Measurements from ENCODE around the gene CARD16.

CARD16 gene

DNA sequence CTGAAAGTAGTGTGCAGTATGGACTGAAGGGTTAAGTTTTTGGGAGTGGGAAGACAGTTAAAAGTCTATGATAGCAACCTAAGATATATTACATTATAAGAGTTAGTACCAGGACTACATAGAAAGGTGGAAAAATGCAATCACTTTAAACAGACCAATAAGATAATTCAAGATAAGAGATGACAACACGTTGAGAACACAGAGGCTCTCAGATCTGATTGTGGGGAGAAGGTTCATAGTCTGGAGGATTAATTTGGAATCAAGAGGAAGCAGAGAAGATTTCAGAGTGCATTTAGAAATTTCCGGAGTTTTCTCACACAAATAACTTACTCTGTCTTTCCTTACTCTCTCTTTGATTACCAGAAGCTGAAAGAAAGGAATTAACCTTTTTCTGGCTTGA is 22.6 kb downstream of the CARD16 start:
- Histone ChIP-seq H3K27me3 (ENCODE audit: control insufficient read depth, insufficient read depth, low read length) (no peaks in the 10 kb centered on the region), H3K4me3 (ENCODE audit: low read depth, low read length) (no peak overlapping the region), H3K27ac (ENCODE audit: low read depth, low read length) (no peak overlapping the region), H3K36me3 (ENCODE audit: control insufficient read depth, insufficient read depth, low read length) (no peaks in the 10 kb centered on the region), H3K4me1 (ENCODE audit: control insufficient read depth, insufficient read depth, low read length) (no peaks in the 10 kb centered on the region), H3K9ac (ENCODE audit: low read depth, low read length) (no peak overlapping the region), H3K9me3 (ENCODE audit: control insufficient read depth, insufficient read depth, low read length) (no peaks in the 10 kb centered on the region)

- no peak overlapping the region for H3K9ac ChIP-seq (ENCODE audit: low read depth, low read length)
- no peaks in the 10 kb centered on the region for H3K9me3 ChIP-seq (ENCODE audit: control insufficient read depth, insufficient read depth, low read length)
- H3K27ac ChIP-seq (ENCODE audit: low read depth, low read length), result no peak overlapping the region
- no peaks in the 10 kb centered on the region; the same call in 1 of the 2 replicates for H3K4me1 ChIP-seq (ENCODE audit: control insufficient read depth, insufficient read depth, low read length)
- H3K4me3 ChIP-seq (ENCODE audit: low read depth, low read length), result no peak overlapping the region
- H3K36me3 ChIP-seq (ENCODE audit: control insufficient read depth, insufficient read depth, low read length), result no peaks in the 10 kb centered on the region
- no peaks in the 10 kb centered on the region for H3K27me3 ChIP-seq (ENCODE audit: control insufficient read depth, insufficient read depth, low read length)
Measured at GRCh38 chr11:105007463-105007862, 37.7 kb downstream of the CARD16 start.

- H3K27me3 ChIP-seq (ENCODE audit: control insufficient read depth, insufficient read depth, low read length), result no peaks in the 10 kb centered on the region
- no peak overlapping the region for H3K9ac ChIP-seq (ENCODE audit: low read depth, low read length)
- no peaks in the 10 kb centered on the region for H3K9me3 ChIP-seq (ENCODE audit: control insufficient read depth, insufficient read depth, low read length)
- no peaks in the 10 kb centered on the region; the same call in 1 of the 2 replicates for H3K4me1 ChIP-seq (ENCODE audit: control insufficient read depth, insufficient read depth, low read length)
- no peak overlapping the region for H3K27ac ChIP-seq (ENCODE audit: low read depth, low read length)
- no peak overlapping the region for H3K4me3 ChIP-seq (ENCODE audit: low read depth, low read length)
- no peaks in the 10 kb centered on the region for H3K36me3 ChIP-seq (ENCODE audit: control insufficient read depth, insufficient read depth, low read length)
Measured at GRCh38 chr11:105005451-105005845, 39.7 kb downstream of the CARD16 start.

- no peaks in the 10 kb centered on the region for H3K27me3 ChIP-seq (ENCODE audit: control insufficient read depth, insufficient read depth, low read length)
- H3K4me3 ChIP-seq (ENCODE audit: low read depth, low read length), result no peak overlapping the region
- no peak overlapping the region for H3K27ac ChIP-seq (ENCODE audit: low read depth, low read length)
- H3K36me3 ChIP-seq (ENCODE audit: control insufficient read depth, insufficient read depth, low read length), result no peaks in the 10 kb centered on the region
- H3K9me3 ChIP-seq (ENCODE audit: control insufficient read depth, insufficient read depth, low read length), result no peaks in the 10 kb centered on the region
- no peaks in the 10 kb centered on the region; the same call in 1 of the 2 replicates for H3K4me1 ChIP-seq (ENCODE audit: control insufficient read depth, insufficient read depth, low read length)
- H3K9ac ChIP-seq (ENCODE audit: low read depth, low read length), result no peak overlapping the region
Measured at GRCh38 chr11:105004021-105004420, 41.1 kb downstream of the CARD16 start.

DNA sequence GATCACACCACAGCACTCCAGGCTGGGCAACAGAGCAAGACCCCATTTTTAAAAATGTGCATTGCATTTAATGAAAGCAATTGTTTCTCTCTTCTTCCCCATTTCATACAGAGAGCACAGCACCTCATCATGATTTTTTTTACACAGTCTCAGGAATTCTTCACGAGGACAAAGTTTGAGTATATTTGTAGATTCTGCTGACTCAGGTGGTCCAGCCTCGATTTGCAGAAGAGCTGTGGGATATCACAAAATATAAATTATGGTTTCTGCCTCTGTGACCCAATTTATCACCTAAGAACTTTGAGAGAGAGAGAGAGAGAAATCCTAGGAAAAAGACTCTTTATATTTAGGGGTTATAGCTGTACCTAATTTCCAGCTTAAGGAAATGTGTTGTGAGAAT is 42.0 kb downstream of the CARD16 start:
- no peaks in the 10 kb centered on the region for H3K27me3 ChIP-seq (ENCODE audit: control insufficient read depth, insufficient read depth, low read length)
- H3K4me3 ChIP-seq (ENCODE audit: low read depth, low read length), result no peak overlapping the region
- H3K36me3 ChIP-seq (ENCODE audit: control insufficient read depth, insufficient read depth, low read length), result no peaks in the 10 kb centered on the region
- H3K27ac ChIP-seq (ENCODE audit: low read depth, low read length), result no peak overlapping the region
- H3K9me3 ChIP-seq (ENCODE audit: control insufficient read depth, insufficient read depth, low read length), result no peaks in the 10 kb centered on the region
- H3K4me1 ChIP-seq (ENCODE audit: control insufficient read depth, insufficient read depth, low read length), result no peaks in the 10 kb centered on the region; the same call in 1 of the 2 replicates
- no peak overlapping the region for H3K9ac ChIP-seq (ENCODE audit: low read depth, low read length)

GRCh38 chr11:105000797-105001196 is 44.3 kb downstream of the CARD16 start:
- no peak overlapping the region for H3K9ac ChIP-seq (ENCODE audit: low read depth, low read length)
- no peaks in the 10 kb centered on the region for H3K9me3 ChIP-seq (ENCODE audit: control insufficient read depth, insufficient read depth, low read length)
- no peaks in the 10 kb centered on the region; the same call in 1 of the 2 replicates for H3K4me1 ChIP-seq (ENCODE audit: control insufficient read depth, insufficient read depth, low read length)
- H3K36me3 ChIP-seq (ENCODE audit: control insufficient read depth, insufficient read depth, low read length), result no peaks in the 10 kb centered on the region
- no peaks in the 10 kb centered on the region for H3K27me3 ChIP-seq (ENCODE audit: control insufficient read depth, insufficient read depth, low read length)
- no peak overlapping the region for H3K4me3 ChIP-seq (ENCODE audit: low read depth, low read length)
- H3K27ac ChIP-seq (ENCODE audit: low read depth, low read length), result no peak overlapping the region

GRCh38 chr11:105000167-105000566 is 45.0 kb downstream of the CARD16 start:
- no peaks in the 10 kb centered on the region for H3K9me3 ChIP-seq (ENCODE audit: control insufficient read depth, insufficient read depth, low read length)
- H3K9ac ChIP-seq (ENCODE audit: low read depth, low read length), result no peak overlapping the region
- no peak overlapping the region for H3K27ac ChIP-seq (ENCODE audit: low read depth, low read length)
- H3K4me3 ChIP-seq (ENCODE audit: low read depth, low read length), result no peak overlapping the region
- no peaks in the 10 kb centered on the region for H3K36me3 ChIP-seq (ENCODE audit: control insufficient read depth, insufficient read depth, low read length)
- H3K4me1 ChIP-seq (ENCODE audit: control insufficient read depth, insufficient read depth, low read length), result no peaks in the 10 kb centered on the region; the same call in 1 of the 2 replicates
- no peaks in the 10 kb centered on the region for H3K27me3 ChIP-seq (ENCODE audit: control insufficient read depth, insufficient read depth, low read length)

DNA sequence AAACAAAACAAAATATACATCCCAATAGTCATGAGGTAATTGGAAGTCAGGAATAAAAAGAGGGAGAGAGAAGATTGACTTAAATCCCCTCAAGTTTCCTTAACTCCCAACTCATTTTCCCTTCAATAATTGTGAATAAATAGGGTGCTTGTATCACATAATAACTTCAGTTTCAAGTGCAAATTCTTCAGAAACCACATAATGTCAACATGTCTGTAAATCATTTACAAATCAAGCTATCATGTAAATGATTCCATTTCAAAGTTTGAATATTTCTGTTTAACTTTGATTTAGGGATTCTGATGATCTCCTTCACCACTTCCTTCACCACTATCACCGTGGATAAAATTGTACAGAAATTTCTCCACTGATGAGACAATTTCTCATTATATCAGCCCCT is 45.4 kb downstream of the CARD16 start:
- Histone ChIP-seq H3K36me3 (ENCODE audit: control insufficient read depth, insufficient read depth, low read length) (no peaks in the 10 kb centered on the region), H3K4me1 (ENCODE audit: control insufficient read depth, insufficient read depth, low read length) (no peaks in the 10 kb centered on the region)

DNA sequence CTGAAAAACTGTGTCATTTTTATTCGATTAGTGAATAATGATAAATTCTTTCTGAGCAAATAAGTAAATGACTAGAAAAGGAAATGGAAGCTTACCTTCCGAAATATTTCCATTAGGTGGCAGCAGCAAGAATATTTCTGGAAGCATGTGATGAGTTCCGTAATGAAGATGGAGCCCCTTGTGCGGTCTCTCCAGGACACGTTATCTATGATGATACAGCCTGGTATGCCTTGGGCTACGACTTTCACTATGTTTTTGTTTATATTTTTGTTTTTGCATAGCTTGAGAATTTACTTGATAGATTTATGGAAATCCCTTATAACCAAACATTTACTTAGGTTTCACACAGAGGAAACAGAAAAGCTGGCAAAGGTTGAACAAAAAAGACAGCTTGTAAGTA is 47.8 kb downstream of the CARD16 start:
- no peak overlapping the region for H3K27ac ChIP-seq (ENCODE audit: low read depth, low read length)
- no peaks in the 10 kb centered on the region for H3K27me3 ChIP-seq (ENCODE audit: control insufficient read depth, insufficient read depth, low read length)
- no peak overlapping the region for H3K4me3 ChIP-seq (ENCODE audit: low read depth, low read length)
- H3K9me3 ChIP-seq (ENCODE audit: control insufficient read depth, insufficient read depth, low read length), result no peaks in the 10 kb centered on the region
- H3K36me3 ChIP-seq (ENCODE audit: control insufficient read depth, insufficient read depth, low read length), result no peaks in the 10 kb centered on the region
- no peaks in the 10 kb centered on the region for H3K4me1 ChIP-seq (ENCODE audit: control insufficient read depth, insufficient read depth, low read length)
- no peak overlapping the region for H3K9ac ChIP-seq (ENCODE audit: low read depth, low read length)

More for the DNA sequence above, 45.4 kb downstream of the CARD16 start:
- Histone ChIP-seq H3K9ac (ENCODE audit: low read depth, low read length) (no peak overlapping the region), H3K4me3 (ENCODE audit: low read depth, low read length) (no peak overlapping the region), H3K27ac (ENCODE audit: low read depth, low read length) (no peak overlapping the region), H3K9me3 (ENCODE audit: control insufficient read depth, insufficient read depth, low read length) (no peaks in the 10 kb centered on the region), H3K27me3 (ENCODE audit: control insufficient read depth, insufficient read depth, low read length) (no peaks in the 10 kb centered on the region)

DNA sequence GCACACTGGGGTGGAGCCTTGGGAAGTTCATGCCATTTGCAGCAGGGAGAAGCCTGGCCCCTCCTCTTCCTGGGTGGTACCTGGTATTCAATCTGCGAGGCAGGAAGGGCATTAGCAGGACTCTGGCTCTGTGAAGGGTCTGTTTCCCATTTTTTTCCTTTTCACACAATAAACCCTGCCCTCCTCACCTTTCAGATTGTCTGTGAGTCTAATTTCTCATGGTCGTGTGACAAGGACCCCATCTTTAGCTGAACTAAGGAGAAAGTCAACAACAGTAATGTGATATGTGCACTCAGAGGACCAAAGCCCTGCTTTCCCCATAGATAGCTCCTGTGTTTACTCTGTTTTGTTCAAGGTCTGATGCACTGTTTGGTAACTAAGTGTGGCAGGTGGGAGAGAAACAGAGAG is 50.1 kb downstream of the CARD16 start:
- H3K9ac ChIP-seq (ENCODE audit: low read depth, low read length), result no peak overlapping the region
- no peaks in the 10 kb centered on the region for H3K27me3 ChIP-seq (ENCODE audit: control insufficient read depth, insufficient read depth, low read length)
- H3K4me3 ChIP-seq (ENCODE audit: low read depth, low read length), result no peak overlapping the region
- H3K27ac ChIP-seq (ENCODE audit: low read depth, low read length), result no peak overlapping the region
- no peaks in the 10 kb centered on the region for H3K9me3 ChIP-seq (ENCODE audit: control insufficient read depth, insufficient read depth, low read length)
- H3K4me1 ChIP-seq (ENCODE audit: control insufficient read depth, insufficient read depth, low read length), result no peaks in the 10 kb centered on the region
- H3K36me3 ChIP-seq (ENCODE audit: control insufficient read depth, insufficient read depth, low read length), result no peaks in the 10 kb centered on the region

DNA sequence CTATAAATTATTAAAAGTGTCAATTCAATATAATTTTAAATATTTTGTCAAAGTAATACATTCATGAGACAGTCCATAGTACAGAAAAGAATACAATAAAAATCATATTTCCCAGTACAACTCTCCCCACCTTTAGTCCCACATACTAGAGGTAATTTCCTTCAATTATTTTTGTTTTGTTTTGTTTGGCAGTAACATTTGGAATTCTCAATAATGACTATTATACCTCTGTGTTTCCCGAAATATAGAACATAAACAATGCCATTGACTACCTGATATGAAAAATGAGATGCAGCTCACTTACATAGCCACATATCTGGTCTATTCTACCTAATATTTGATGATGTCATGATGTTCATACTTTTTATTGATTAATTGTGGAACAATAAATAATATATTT is 52.4 kb downstream of the CARD16 start:
- no peak overlapping the region for H3K27ac ChIP-seq (ENCODE audit: low read depth, low read length)
- H3K4me3 ChIP-seq (ENCODE audit: low read depth, low read length), result no peak overlapping the region
- no peaks in the 10 kb centered on the region for H3K4me1 ChIP-seq (ENCODE audit: control insufficient read depth, insufficient read depth, low read length)
- H3K9me3 ChIP-seq (ENCODE audit: control insufficient read depth, insufficient read depth, low read length), result no peaks in the 10 kb centered on the region; the same call in 1 of the 2 replicates
- no peaks in the 10 kb centered on the region for H3K27me3 ChIP-seq (ENCODE audit: control insufficient read depth, insufficient read depth, low read length)
- no peaks in the 10 kb centered on the region for H3K36me3 ChIP-seq (ENCODE audit: control insufficient read depth, insufficient read depth, low read length)
- no peak overlapping the region for H3K9ac ChIP-seq (ENCODE audit: low read depth, low read length)

DNA sequence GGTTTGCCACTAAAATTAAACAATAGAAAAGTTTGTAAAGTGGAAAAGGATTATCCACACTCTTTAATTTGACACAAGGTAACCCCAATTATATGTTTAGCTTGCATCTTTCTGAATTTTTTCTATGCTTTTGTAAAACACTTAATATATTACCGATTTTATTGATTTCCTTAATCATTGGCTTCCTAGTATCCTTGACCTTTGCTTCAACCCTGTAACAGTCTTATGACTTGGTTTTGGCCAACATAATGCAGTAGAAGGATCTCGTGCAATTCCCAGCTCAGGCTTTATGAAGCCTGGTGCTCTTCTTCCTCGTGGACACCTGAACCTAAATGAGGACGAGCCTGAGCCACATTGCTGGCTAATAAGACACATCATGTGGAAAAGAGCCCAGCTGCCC is 53.1 kb downstream of the CARD16 start:
- no peaks in the 10 kb centered on the region; the same call in 1 of the 2 replicates for H3K9me3 ChIP-seq (ENCODE audit: control insufficient read depth, insufficient read depth, low read length)
- no peak overlapping the region for H3K27ac ChIP-seq (ENCODE audit: low read depth, low read length)
- no peak overlapping the region for H3K4me3 ChIP-seq (ENCODE audit: low read depth, low read length)
- H3K9ac ChIP-seq (ENCODE audit: low read depth, low read length), result no peak overlapping the region
- no peaks in the 10 kb centered on the region for H3K36me3 ChIP-seq (ENCODE audit: control insufficient read depth, insufficient read depth, low read length)
- H3K4me1 ChIP-seq (ENCODE audit: control insufficient read depth, insufficient read depth, low read length), result no peaks in the 10 kb centered on the region
- H3K27me3 ChIP-seq (ENCODE audit: control insufficient read depth, insufficient read depth, low read length), result no peaks in the 10 kb centered on the region

Data from HUES48 (cell line).